Testis (tissue), 3 donors: Measurements from ENCODE around the gene ANO4. TPM values are rescaled to one million over a fixed set of nuclear protein-coding genes. Genes with fewer than 3 reads are reported as not detected.

ENCODE experiments used
- DNase-seq: peaks from one replicate; pipeline ENCODE4 v3.0.0-alpha.2; 2019
- H3K27ac ChIP-seq, 2 donors: fragments of 200-600 bp; sonication (generic); one replicate each; pipeline ENCODE4 v1.5.1; 2019
- H3K27me3 ChIP-seq: fragments of 200-600 bp; sonication (generic); one replicate; pipeline ENCODE4 v1.5.1; 2019
- H3K36me3 ChIP-seq: fragments of 200-600 bp; sonication (generic); one replicate; pipeline ENCODE4 v1.5.1; 2017; ENCODE audit warnings: low read depth; ENCODE audit errors: missing control alignments
- H3K4me1 ChIP-seq: fragments of 200-600 bp; sonication (generic); one replicate; pipeline ENCODE4 v1.5.1; 2019
- H3K4me3 ChIP-seq, 2 donors: fragments of 200-600 bp; sonication (generic); one replicate each; pipeline ENCODE4 v1.5.1; 2017 to 2019
- H3K9me3 ChIP-seq: fragments of 200-600 bp; sonication (generic); one replicate; pipeline ENCODE4 v1.5.1; 2017
- CTCF ChIP-seq, 3 experiments: fragments of 450-650 bp in 2 of 3; fragments of 200-600 bp in 1 of 3; sonication (generic) in 1 of 3; IDR thresholded peaks; one replicate each; pipeline ENCODE4 v1.5.1; 2016 to 2019; ENCODE audit warnings: antibody characterized with exemption in 3 of 3, mild to moderate bottlenecking in 2 of 3, moderate library complexity in 1 of 3
- POLR2A ChIP-seq: fragments of 450-650 bp; IDR thresholded peaks from one replicate; pipeline ENCODE4 v1.6.1; 2017; ENCODE audit warnings: antibody characterized with exemption, mild to moderate bottlenecking, moderate library complexity
- WGBS, 2 donors: methylation state at CpG; one replicate each; pipeline ENCODE4 v1.1.5; 2018; 5-methylcytosine and 5-hydroxymethylcytosine counted together
- intact Hi-C: fragments of 100-400 bp; cut with DNase I; formaldehyde crosslinking; loops from one replicate; pipeline ENCODE4 v1.15.1; 2023; ENCODE audit warnings: low total_unique reads
- polyA plus RNA-seq: library from polyadenylated mRNA; stranded (reverse); fragments of 350-450 nt; fragmentation: Illumina TruSeq; extraction: RNeasy Lipid Tissue Mini Kit (QIAGEN cat#74804); gene quantifications from one replicate; pipeline ENCODE4 v1.2.3, GENCODE V29; 2014; ENCODE audit warnings: low read depth, low replicate concordance; ENCODE audit not compliant: insufficient read depth
- total RNA-seq, 2 donors: library from RNA; depleted of rRNA; stranded (reverse); fragments of >200 nt; gene quantifications; one replicate each; pipeline ENCODE4 v1.2.3, GENCODE V29; 2016

Gene ANO4
- total and polyA plus RNA-seq, 3 donors from 2014 or later = 2.4 to 13.0 (median 9.5) TPM

- no peaks in the 10 kb centered on the region for H3K9me3 ChIP-seq
- no peak for DNase-seq
- intact Hi-C loops = no loop called here
- H3K27me3 ChIP-seq = no peaks in the 10 kb centered on the region
- WGBS, 2 donors = 85 to 98% methylated on average over 1 of the region's 1 CpG
- H3K4me3 ChIP-seq = no peak overlapping the region
- H3K27ac ChIP-seq = no peak overlapping the region
- no peak for TF ChIP-seq CTCF (IDR thresholded peaks at IDR 0.05)
- TF ChIP-seq POLR2A = no peak
- no peaks in the 10 kb centered on the region for H3K36me3 ChIP-seq
- H3K4me1 ChIP-seq = no peaks in the 10 kb centered on the region
These were observed 5.4 kb upstream of the ANO4 start for GRCh38 chr12:100789146-100789545.

- TF ChIP-seq CTCF (IDR thresholded peaks at IDR 0.05) (no peak), POLR2A (no peak)
- no peak for DNase-seq
- Histone ChIP-seq H3K36me3 (no peaks in the 10 kb centered on the region), H3K27ac (no peak overlapping the region), H3K4me1 (no peaks in the 10 kb centered on the region), H3K4me3 (no peak overlapping the region), H3K9me3 (no peaks in the 10 kb centered on the region), H3K27me3 (no peaks in the 10 kb centered on the region)
- intact Hi-C loops = no loop called here
- 56 to 61% methylated on average over 2 of the region's 2 CpGs for WGBS, 2 donors
These were observed 4.6 kb upstream of the ANO4 start for GRCh38 chr12:100789975-100790374.

- no peak overlapping the region for H3K27ac ChIP-seq
- no peaks in the 10 kb centered on the region for H3K9me3 ChIP-seq
- no peak for DNase-seq
- WGBS, 2 donors = 80 to 93% methylated on average over 1 of the region's 1 CpG
- no peaks in the 10 kb centered on the region for H3K4me1 ChIP-seq
- TF ChIP-seq POLR2A (no peak), CTCF (IDR thresholded peaks at IDR 0.05) (no peak)
- H3K4me3 ChIP-seq = no peak overlapping the region
- H3K36me3 ChIP-seq = no peaks in the 10 kb centered on the region
- intact Hi-C loops = no loop called here
- H3K27me3 ChIP-seq = no peaks in the 10 kb centered on the region
These were observed 4.0 kb upstream of the ANO4 start for GRCh38 chr12:100790552-100790951.

GRCh38 chr12:100793182-100793581 is 1.4 kb upstream of the ANO4 start:
- TF ChIP-seq CTCF (IDR thresholded peaks at IDR 0.05) = no peak
- no peak for TF ChIP-seq POLR2A
- DNase-seq = no peak
- Histone ChIP-seq H3K27me3 (no peaks in the 10 kb centered on the region), H3K27ac (no peak overlapping the region), H3K4me3 (no peak overlapping the region), H3K9me3 (no peaks in the 10 kb centered on the region), H3K4me1 (no peaks in the 10 kb centered on the region), H3K36me3 (no peaks in the 10 kb centered on the region)
- WGBS, 2 donors = 45 to 51% methylated on average over 2 of the region's 2 CpGs
- intact Hi-C loops = no loop called here

- no peak for DNase-seq
- Histone ChIP-seq H3K4me1 (no peaks in the 10 kb centered on the region), H3K4me3 (no peak overlapping the region), H3K9me3 (no peaks in the 10 kb centered on the region), H3K27ac (no peak overlapping the region), H3K36me3 (no peaks in the 10 kb centered on the region), H3K27me3 (no peaks in the 10 kb centered on the region)
- intact Hi-C loops = no loop called here
- TF ChIP-seq POLR2A = no peak
- no peak for TF ChIP-seq CTCF (IDR thresholded peaks at IDR 0.05)
- WGBS, 2 donors = 28 to 36% methylated on average over 9 of the region's 9 CpGs
These were observed 711 bp downstream of the ANO4 start for GRCh38 chr12:100795174-100795799.
